HG02938 (cell line): Measurements from ENCODE around the gene CREB3L1.
"Not testable (repeated sequence)": the region's sequence is repeated elsewhere in the genome, so short reads cannot be mapped to it uniquely, and the experiment has no call there.

Experiments
- ATAC-seq: cut with Tn5 transposase; IDR thresholded peaks from one replicate; pipeline ENCODE4 v1.9.1; 2021; ENCODE audit warnings: mild to moderate bottlenecking, moderate library complexity; ENCODE audit not compliant: unreplicated experiment

CREB3L1 gene

GRCh38 chr11:46295312-46296058 lies 18.0 kb downstream of the CREB3L1 start:
- peak; percentile 53 for ATAC-seq

GRCh38 chr11:46296059-46296527 lies 18.6 kb downstream of the CREB3L1 start:
- no peak for ATAC-seq

DNA sequence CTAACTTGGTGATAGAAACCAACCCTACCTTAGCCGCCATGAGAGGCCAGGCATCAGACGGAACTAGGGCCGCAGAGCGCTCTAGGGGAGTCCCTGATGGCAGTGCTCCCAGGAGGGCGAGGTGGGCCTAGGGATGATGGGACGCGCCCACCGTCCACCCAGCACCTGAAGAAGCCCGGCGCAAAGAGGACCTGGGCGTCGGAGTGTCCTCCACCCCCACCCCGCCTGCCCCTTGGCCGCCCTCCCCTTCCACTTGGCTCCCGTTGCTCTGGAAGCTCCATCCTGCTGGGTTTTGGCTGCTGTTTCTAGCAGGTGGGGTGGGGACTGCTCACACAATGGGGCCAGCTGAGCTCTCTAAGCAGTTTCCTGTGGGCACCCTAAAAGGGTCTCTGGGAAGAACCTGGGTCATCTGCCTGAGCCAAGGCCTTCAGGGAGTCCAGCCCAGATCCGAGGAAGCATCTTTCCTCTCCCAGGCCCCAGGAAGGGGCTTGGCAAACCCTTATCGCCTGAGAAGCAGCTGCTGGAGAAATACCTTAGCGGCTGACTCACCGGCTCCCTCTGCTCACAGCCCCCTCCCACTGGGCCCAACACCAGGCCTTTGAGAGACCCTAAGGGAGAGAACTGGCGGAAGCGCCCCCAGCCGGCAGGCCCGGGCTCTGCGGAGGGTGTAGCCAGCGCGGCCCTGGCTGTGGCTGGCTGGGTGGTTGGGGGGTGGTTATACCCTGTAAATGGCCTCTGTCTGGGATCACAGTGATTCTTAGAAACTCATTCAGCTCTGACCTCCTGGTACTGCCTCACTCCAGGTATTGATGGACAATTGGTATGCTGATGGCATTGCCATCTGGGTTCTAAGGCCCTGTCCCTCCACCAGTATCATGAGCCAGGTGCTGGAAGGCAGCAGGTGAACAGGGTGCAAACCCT lies 19.3 kb downstream of the CREB3L1 start:
- no peak for ATAC-seq

DNA sequence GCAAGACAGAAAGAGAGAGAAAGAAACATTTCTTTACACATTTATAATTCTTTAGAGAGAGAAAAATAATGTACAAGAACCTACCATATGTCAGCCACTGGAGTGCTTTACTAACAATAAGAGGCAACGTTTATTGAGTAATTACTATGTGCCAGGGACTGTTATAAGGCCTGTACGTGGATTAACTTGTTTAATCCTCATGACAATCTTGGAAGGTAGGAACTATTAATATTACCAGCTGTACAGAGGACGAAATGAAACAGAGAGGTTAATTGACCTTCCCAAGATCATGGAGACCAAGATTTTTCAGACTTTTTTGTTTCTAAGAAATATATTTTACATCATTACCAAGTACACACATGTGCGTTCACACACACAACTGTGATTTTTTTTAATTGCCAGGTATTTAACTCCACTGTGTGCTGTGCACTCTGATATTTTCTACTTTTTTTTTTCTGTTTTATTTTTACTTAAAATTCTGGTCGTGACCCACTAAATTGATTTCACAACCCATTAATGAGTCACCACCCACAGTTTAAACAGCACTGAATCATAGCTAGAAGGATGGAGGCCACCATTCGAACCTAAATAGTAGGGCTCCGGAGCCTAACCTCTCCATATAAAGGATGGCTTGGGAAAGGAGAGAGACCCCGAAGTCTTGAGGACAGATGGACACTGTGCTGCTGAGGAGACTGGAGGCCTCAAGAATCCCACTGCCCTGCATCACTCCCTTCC lies 21.4 kb downstream of the CREB3L1 start:
- no peak for ATAC-seq

GRCh38 chr11:46299451-46299961 lies 22.0 kb downstream of the CREB3L1 start:
- no peak for ATAC-seq

DNA sequence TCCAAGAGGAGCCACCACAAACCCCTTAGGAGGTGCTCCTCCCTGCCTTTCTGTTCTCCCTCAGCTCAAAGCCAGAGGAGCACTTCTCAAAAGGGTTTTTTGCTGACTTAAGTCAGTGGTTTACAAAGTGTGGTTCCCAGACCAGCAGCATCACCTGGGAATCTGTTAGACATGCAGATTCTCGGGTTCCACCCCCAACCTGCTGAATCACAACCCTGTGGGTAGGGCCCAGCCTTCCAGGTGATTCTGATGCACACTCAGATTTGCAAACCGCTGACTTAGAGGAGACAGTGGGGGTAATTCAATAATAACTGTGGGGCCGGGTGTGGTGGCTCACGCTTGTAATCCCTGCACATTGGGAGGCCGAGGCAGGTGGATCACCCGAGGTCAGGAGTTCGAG lies 22.8 kb downstream of the CREB3L1 start:
- ATAC-seq, result no peak

DNA sequence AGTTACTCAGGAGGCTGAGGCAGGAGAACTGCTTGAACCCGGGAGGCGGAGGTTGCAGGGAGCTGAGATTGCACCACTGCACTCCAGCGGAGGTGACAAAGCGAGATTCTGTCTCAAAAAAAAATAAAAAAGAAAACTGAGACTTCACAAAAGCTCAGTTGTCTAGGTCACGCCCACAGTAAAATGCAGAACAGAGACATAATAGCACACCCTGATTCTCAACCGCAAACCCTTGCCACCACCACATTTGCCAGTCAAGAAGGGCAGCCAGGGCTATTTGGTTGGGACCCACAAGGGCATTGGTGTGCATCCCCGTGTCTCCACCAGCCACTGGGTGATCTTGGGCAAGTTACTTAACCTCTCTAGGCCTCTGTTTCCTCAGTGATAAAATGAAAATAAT lies 25.4 kb downstream of the CREB3L1 start:
- no peak for ATAC-seq

DNA sequence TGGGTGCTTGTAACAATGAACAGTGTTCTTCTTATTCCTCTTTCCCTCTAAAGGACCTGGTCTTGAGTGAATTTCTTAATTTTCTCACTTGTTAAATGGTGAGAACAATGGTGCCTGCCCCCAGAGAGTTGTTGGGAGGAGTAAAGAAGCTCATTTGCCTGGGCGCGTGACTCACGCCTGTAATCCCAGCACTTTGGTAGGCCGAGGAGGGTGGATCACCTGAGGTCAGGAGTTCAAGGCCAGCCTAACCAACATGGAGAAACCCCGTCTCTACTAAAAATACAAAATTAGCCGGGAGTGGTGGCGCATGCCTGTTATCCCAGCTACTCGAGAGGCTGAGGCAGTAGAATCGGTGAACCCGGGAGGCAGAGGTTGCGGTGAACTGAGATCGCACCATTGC lies 26.6 kb downstream of the CREB3L1 start:
- ATAC-seq, result not testable (repeated sequence)

GRCh38 chr11:46304605-46305179 lies 27.2 kb downstream of the CREB3L1 start:
- ATAC-seq, result no peak

DNA sequence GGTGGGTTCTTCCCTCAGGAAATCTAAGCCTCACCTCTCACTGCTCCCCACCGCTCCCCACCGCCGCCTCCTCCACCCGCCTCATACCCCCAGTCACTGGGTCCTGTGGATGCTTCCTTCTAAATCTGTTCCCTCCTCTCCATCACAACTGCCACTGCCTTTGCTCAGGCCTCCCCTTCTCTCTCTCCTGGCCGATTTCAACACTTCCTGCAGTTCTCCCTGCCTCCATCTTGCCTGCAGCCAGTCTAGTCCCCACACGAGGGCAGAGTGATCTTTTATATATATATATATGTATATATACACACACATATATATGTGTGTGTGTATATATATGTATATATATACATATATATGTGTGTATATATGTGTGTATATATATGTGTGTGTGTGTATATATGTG lies 27.8 kb downstream of the CREB3L1 start:
- no peak for ATAC-seq

DNA sequence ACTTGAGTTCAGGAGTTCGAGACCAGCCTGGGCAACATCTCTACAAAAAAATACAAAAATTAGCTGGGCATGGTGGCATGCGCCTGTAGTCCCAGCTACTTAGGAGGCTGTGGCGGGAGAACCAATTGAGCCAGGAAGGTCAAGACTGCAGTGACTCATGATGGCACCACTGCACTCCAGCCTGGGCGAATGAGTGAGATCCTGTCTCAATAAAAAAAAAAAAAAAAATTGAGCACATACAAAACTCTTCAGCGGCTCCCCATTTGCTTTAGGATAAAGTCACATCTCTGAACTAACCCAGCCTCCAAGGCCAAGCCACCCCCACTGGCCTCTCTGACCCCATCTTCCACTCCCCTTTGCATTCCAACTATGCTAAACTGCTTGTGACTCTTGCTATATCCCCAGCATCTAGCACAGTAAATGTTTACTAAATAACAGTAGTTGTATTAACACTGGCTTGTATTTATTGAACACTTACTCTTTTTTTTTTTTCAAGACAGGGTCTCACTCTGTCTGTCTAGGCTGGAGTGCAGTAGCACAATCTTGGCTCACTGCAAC lies 28.9 kb downstream of the CREB3L1 start:
- ATAC-seq, result no peak

GRCh38 chr11:46307369-46307768 lies 29.9 kb downstream of the CREB3L1 start:
- ATAC-seq, result no peak

GRCh38 chr11:46307785-46308341 lies 30.4 kb downstream of the CREB3L1 start:
- ATAC-seq, result no peak

- no peak for ATAC-seq
Observed at GRCh38 chr11:46308631-46309419, 31.4 kb downstream of the CREB3L1 start.

DNA sequence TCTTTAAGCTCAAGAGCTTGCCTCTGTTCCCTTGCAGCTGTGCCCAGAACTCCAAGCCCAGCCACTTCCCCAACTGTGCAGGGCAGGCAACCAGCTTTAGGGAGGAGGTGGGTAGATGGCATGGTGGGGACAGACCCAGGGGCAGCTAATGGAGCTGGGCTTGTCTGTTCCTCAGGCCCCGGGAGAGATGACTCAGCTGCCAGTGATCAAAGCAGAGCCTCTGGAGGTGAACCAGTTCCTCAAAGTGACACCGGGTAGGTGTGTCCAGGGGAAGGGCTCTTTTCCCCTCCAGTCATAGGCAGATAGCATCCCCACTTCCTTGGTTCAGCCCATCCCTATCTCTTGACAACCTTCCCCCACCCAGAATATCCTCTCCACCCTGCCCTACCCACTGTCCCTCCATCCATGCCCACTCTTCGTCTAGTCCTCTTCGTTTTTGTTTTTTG lies 32.4 kb downstream of the CREB3L1 start:
- ATAC-seq, result no peak

GRCh38 chr11:46315033-46315738 lies 37.7 kb downstream of the CREB3L1 start:
- ATAC-seq, result no peak

GRCh38 chr11:46315783-46316563 lies 38.5 kb downstream of the CREB3L1 start:
- no peak for ATAC-seq

- ATAC-seq, result no peak
Observed at GRCh38 chr11:46319074-46319453, 41.6 kb downstream of the CREB3L1 start.
